Memory B cell (primary cell): Measurements from ENCODE around the gene PIAS1.
"Not testable (repeated sequence)": the region's sequence is repeated elsewhere in the genome, so short reads cannot be mapped to it uniquely, and the experiment has no call there.

Source experiments
- ATAC-seq: fragments of 150-1000 bp; cut with Tn5 transposase; 2 replicates; pipeline ENCODE4 v1.10.0; 2021; ENCODE audit warnings: low read depth, mild to moderate bottlenecking, moderate library complexity
- DNase-seq, 2 donors: peaks; one replicate each; pipeline ENCODE4 v3.0.0; 2022; ENCODE audit warnings: low spot score in 2 of 2
- H3K27ac Mint-ChIP-seq: one replicate; pipeline ENCODE4 v1.8.0; 2022; ENCODE audit warnings: mild to moderate bottlenecking, moderate library complexity, mixed read lengths
- H3K27me3 Mint-ChIP-seq: one replicate; pipeline ENCODE4 v1.8.0; 2022; ENCODE audit warnings: mixed read lengths
- H3K36me3 Mint-ChIP-seq: one replicate; pipeline ENCODE4 v1.8.0; 2022; ENCODE audit warnings: mild to moderate bottlenecking, mixed read lengths
- H3K4me1 Mint-ChIP-seq: one replicate; pipeline ENCODE4 v1.8.0; 2022; ENCODE audit warnings: mixed read lengths
- H3K4me3 Mint-ChIP-seq: one replicate; pipeline ENCODE4 v1.8.0; 2022; ENCODE audit warnings: mild to moderate bottlenecking, moderate library complexity, mixed read lengths
- H3K9me3 Mint-ChIP-seq: one replicate; pipeline ENCODE4 v1.8.0; 2022; ENCODE audit warnings: mixed read lengths

Gene PIAS1

DNA sequence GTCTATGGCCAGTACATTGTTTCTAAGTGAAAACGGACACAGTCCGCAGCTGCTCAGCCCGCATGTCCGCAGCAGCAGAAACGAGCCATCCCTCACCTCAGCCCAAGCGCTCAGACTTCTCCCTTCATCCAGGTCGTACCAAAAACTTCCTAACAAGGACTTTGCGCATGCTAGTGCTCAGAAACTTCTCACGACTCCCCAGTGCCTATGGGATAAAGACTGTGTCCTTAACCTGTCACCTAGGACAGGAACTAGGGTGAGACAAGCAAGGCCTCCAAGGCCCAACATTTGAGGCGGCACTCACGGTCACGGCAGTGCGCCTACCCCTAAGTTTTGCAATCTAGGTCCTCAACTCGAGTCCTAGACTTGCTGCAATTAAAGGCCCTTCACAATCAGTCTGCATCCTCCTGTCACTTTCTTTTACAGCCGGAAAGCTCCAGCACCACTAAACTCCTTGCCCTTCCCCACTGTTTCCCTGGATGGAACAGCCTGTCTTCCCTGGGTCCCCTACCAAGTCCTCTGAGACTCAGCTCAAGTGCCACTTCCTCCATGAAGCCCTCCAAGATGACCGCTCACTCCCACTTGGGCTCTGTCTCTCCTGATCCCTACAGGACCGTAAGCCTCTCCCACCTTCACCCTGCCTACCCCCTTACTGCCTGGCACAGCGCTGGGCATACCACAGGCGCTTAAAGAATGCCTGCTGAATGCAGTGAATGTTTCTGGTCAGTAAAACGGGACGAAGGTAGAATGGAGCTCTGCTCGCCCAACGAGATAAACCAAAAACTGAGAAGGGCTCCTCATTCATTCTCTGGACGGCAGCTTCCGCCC is 174.2 kb downstream of the PIAS1 start:
- no peak for DNase-seq
- H3K9me3 Mint-ChIP-seq, result no peaks in the 10 kb centered on the region
- peaks cover 38% of the 10 kb centered on the region for H3K4me1 Mint-ChIP-seq
- peak overlapping the region; percentile 84 for H3K4me3 Mint-ChIP-seq
- no peaks in the 10 kb centered on the region for H3K27me3 Mint-ChIP-seq
- no peak for ATAC-seq
- H3K36me3 Mint-ChIP-seq, result peaks cover 2% of the 10 kb centered on the region
- H3K27ac Mint-ChIP-seq, result peak overlapping the region; percentile 85

DNA sequence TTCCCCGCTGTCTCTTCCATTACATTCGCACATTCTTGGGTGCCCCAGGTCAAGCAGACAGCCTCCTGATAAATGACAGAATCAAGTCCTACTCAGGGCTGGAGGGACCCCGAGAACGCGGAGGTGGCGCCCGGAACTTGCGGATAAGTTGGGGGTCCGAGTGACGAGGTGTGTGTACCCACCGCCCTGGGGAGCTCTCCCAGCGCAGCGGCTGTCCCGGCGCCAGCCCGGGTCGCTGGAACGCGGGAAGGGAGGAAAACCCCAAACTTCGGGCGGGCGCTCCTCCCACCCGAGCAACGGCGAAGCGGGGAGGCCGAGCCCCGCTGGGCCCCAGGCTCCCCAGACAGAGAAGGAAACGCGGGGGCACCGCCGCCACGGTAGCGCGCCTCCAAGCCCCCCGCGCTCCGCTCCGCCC is 174.9 kb downstream of the PIAS1 start:
- Mint-ChIP-seq H3K27me3 (no peaks in the 10 kb centered on the region), H3K9me3 (no peaks in the 10 kb centered on the region), H3K36me3 (peaks cover 2% of the 10 kb centered on the region), H3K27ac (peak overlapping the region; percentile 85), H3K4me3 (peak overlapping the region; percentile 84), H3K4me1 (peaks cover 38% of the 10 kb centered on the region)
- DNase-seq (no peak), ATAC-seq (no peak)

DNA sequence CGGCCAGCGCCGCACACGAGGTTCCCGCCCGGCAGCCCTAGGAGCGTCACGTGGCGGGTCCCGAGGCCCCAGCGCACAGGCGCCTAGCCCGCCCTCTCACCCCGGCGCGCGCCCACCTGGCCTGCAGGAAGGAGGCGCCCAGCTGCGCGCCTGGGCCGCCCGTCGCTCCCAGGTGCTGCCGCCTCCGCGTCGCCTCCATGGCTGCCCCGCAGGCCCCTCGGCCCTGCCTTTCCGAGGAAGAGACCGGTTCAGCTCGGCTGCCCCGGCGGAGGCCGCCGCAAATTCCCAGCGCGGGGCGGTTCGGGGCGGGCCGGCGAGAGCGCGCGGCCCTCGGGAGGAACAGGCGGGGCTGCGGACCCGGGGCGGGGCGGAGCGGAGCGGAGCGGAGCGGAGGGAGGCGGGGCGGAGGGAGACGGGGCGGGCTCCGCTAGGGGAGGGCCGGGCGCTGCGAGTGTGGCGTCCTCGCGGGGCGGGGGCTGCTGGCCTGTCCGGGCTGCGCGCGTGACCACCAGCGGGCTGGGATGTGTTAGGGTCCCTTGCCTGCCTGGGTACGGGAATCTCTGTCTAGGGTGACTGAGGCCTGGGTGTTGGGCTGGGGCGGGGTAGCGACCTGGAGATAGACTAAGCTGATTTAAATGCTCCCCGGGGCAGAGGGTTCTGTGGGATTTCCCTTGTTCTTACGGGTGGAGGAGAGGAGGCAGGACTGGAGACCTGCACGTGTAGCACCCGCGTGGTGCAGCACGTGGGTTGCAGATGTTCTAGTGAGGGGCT is 175.5 kb downstream of the PIAS1 start, which contains the start of gene CLN6:
Gene CLN6, minus strand, starts transcription at position 343 of the 771 bp plus-strand sequence. Its CDS starts 144 bp downstream, at position 199.
- Mint-ChIP-seq H3K27ac (peak within 1 kb of the TSS; percentile 85), H3K27me3 (no peaks in the 10 kb centered on the region), H3K36me3 (peaks cover 2% of the 10 kb centered on the region), H3K4me1 (peaks cover 35% of the 10 kb centered on the region), H3K9me3 (no peaks in the 10 kb centered on the region), H3K4me3 (peak within 1 kb of the TSS; percentile 84)
- ATAC-seq (peak; percentile 76), DNase-seq (peak; percentile 78 to 79)

DNA sequence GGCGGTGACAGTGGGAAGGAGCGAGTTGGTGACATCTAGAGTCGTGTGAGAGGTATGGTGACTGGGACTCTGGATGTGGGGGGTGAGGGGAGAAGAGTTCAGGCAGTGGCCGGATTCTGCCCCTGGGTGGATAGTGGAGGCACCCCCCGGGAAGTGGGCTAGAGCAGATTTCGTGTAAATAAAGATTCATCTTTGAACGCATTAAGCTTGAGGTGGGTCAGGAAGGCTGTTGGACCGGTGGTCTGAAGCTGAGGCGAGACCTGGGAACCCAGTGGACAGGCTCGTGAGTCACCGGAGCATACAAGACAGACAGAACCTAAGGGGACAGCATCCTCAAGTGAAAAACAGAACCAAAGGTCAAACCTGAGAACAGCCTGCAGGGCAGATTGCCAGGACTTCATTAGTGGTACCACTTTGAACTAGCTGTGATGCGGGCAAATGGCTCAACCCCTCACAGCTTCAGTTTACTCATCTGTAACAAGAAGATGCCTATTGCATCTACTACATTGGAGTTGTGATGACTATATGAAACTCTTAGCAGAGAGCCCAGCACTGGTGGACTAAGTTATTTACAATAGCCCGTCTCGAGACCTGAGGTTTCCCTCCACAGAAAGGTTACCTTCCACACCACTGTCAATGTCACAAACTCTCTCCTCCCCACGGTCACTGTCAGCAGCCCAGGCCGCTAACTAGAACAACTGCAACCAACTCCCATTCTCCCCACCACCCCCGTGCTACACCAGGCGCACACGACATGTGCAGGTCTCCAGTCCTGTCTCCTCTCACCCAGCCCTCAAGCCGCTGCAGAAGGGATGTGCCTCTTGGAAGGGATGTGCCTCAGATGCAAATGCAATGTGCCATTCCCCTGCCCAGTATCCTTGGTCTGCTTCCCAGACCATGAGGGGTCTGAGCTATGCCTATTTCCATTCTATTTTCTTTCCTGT is 176.3 kb downstream of the PIAS1 start:
- no peak for ATAC-seq

DNA sequence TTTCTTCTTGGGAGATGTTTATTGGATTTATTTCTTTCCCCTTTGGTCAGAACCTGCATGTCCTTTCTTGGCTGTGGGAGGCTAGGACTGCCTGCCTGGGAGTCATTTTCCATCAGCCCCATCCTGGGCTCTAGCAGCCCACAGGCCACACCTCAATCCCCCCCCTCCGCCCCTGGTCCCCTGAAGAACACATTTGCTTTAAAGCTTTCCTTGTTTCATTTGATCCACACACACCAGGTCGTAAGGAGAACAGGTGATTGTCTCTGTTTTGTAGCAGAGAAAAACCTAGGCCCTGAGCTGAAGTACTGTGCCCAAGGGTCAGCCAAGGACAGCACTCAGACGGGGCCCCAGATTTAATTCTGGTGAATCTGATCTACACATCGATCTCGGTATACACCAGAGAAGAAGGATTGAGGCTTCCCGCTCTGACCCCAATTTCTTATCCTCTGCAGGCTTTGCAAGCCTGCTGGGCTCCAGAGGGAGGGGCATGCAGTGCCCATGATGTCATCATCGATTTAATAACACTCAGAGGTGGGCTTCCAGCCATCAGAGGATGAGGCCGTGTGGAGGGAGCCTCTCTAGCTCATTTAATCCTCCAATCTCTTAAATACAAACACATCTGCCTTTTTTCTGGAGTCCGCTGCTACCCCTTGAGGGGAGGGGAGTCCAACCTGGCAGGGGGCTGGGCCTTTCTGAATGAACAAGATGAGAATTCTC is 177.1 kb downstream of the PIAS1 start:
- peak overlapping the region; percentile 71 for H3K4me3 Mint-ChIP-seq
- H3K27ac Mint-ChIP-seq, result no peak overlapping the region
- H3K4me1 Mint-ChIP-seq, result peaks cover 27% of the 10 kb centered on the region
- ATAC-seq, result no peak
- no peak for DNase-seq
- peaks cover under 1% of the 10 kb centered on the region for H3K27me3 Mint-ChIP-seq
- no peaks in the 10 kb centered on the region for H3K9me3 Mint-ChIP-seq
- H3K36me3 Mint-ChIP-seq, result no peaks in the 10 kb centered on the region

More for the DNA sequence above, 176.3 kb downstream of the PIAS1 start:
- DNase-seq, result no peak
- no peaks in the 10 kb centered on the region for H3K36me3 Mint-ChIP-seq
- no peaks in the 10 kb centered on the region for H3K27me3 Mint-ChIP-seq
- peak overlapping the region; percentile 74 for H3K27ac Mint-ChIP-seq
- H3K4me1 Mint-ChIP-seq, result peaks cover 27% of the 10 kb centered on the region
- H3K9me3 Mint-ChIP-seq, result no peaks in the 10 kb centered on the region
- peak overlapping the region; percentile 84 for H3K4me3 Mint-ChIP-seq

DNA sequence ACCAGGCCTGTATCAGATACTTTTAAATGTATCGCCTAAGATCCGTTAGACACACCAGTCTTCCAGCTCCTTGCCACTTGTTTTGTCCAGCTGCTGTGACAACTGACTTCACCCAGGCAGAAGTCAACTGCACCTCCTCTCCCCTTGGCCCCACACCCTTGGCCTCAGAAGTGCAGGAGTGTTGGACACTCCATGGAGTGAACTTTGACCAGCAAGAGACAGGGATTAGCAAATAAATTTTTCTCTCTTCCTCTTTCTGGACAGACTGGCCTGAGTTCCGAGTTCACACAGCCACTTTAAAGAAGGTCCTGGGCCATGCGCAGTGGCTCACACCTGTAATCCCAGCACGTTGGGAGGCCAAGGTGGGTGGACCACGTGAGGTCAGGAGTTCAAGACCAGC is 178.3 kb downstream of the PIAS1 start:
- Mint-ChIP-seq H3K36me3 (no peaks in the 10 kb centered on the region), H3K4me3 (no peak overlapping the region), H3K4me1 (peaks cover 24% of the 10 kb centered on the region), H3K9me3 (no peaks in the 10 kb centered on the region), H3K27ac (no peak overlapping the region), H3K27me3 (peaks cover 3% of the 10 kb centered on the region)
- no peak for DNase-seq
- ATAC-seq, result no peak

DNA sequence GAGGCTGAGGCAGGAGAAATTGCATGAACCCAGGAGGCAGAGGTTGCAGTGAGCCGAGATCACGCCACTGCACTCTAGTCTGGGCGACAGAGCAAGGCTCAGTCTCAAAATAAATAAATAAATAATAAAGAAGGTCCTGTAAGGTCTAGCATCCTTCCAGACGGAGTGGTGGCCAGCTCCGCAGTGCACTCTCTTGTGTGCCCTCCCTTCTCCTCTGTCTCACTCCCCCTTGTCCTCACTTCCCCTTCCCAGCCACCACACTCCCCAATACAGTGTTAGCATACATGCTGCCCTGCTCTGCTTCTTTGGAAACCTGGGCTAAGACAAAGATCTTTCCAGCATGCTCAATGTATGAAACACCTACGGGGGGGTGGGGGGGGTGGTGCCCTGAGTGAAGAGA is 178.8 kb downstream of the PIAS1 start:
- DNase-seq, result no peak
- H3K4me1 Mint-ChIP-seq, result peaks cover 20% of the 10 kb centered on the region
- no peaks in the 10 kb centered on the region for H3K9me3 Mint-ChIP-seq
- no peak overlapping the region for H3K4me3 Mint-ChIP-seq
- ATAC-seq, result no peak
- H3K36me3 Mint-ChIP-seq, result no peaks in the 10 kb centered on the region
- H3K27ac Mint-ChIP-seq, result no peak overlapping the region
- peaks cover 3% of the 10 kb centered on the region for H3K27me3 Mint-ChIP-seq

DNA sequence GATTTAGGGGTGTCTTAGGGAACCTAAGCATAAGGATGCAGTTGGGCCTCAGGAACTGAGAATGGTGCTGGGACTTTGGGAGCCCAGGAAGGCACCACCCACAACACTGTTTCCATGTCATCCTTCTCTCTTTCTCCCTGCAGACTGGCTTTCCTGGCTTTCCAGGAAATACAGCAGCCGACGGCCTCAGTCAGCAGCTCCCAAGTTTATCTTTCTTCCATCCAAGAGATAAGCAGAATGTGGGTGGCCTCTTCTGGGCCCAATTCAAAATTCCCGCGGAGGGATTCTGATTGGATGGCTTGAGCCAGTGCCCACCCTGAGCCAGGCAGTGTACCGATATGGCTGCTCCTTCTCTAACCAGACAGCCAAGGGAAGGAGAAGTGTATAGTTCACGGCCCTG is 179.9 kb downstream of the PIAS1 start:
- H3K4me1 Mint-ChIP-seq, result peaks cover 11% of the 10 kb centered on the region
- no peak for DNase-seq
- no peak overlapping the region for H3K27ac Mint-ChIP-seq
- no peaks in the 10 kb centered on the region for H3K9me3 Mint-ChIP-seq
- peaks cover 3% of the 10 kb centered on the region for H3K27me3 Mint-ChIP-seq
- no peak overlapping the region for H3K4me3 Mint-ChIP-seq
- no peak for ATAC-seq
- H3K36me3 Mint-ChIP-seq, result no peaks in the 10 kb centered on the region

DNA sequence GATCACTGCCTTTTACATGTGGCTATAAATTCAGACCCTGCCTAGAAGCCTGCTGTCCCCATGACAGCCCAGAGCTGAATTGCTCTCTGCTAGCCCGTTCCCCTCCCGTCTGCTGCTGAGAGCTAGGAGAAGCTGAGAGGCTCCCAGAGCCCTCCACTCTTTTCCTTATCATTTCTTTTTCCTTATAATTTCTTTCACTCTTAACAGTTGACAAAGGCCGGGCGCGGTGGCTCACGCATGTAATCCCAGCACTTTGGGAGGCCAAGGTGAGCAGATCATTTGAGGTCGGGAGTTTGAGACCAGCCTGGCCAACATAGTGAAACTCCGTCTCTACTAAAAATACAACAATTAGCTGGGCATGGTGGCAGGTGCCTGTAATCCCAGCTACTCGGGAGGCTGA is 180.4 kb downstream of the PIAS1 start:
- DNase-seq, H3K9me3 Mint-ChIP-seq: not testable (repeated sequence)
- peaks cover 11% of the 10 kb centered on the region for H3K4me1 Mint-ChIP-seq

DNA sequence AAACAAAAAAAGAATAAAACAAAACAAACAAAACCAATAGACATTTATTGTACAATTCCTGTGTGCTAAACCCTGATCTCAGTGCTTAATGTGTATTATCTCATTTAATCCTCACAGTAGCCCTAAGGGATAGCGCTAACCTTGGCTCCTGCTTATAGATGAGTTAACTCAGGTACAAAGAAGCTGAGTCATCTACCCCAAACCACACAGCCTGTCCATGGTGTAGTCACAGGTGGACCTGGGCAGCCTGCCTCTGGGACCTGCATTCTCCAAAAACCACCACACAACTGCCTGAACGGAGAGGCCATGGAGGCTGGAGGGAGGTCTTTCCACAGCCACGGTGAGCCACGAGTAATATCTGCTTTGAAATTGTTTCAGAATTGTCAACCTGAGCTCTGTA is 180.9 kb downstream of the PIAS1 start:
- H3K27me3 Mint-ChIP-seq, result peaks cover 3% of the 10 kb centered on the region
- no peak overlapping the region for H3K4me3 Mint-ChIP-seq
- no peaks in the 10 kb centered on the region for H3K9me3 Mint-ChIP-seq
- no peaks in the 10 kb centered on the region for H3K36me3 Mint-ChIP-seq
- no peak for ATAC-seq
- DNase-seq, result no peak
- H3K4me1 Mint-ChIP-seq, result peaks cover 9% of the 10 kb centered on the region
- H3K27ac Mint-ChIP-seq, result no peak overlapping the region

More for the DNA sequence above, 180.4 kb downstream of the PIAS1 start:
- H3K36me3 Mint-ChIP-seq, H3K4me3 Mint-ChIP-seq, H3K27me3 Mint-ChIP-seq, H3K27ac Mint-ChIP-seq, ATAC-seq: not testable (repeated sequence)

DNA sequence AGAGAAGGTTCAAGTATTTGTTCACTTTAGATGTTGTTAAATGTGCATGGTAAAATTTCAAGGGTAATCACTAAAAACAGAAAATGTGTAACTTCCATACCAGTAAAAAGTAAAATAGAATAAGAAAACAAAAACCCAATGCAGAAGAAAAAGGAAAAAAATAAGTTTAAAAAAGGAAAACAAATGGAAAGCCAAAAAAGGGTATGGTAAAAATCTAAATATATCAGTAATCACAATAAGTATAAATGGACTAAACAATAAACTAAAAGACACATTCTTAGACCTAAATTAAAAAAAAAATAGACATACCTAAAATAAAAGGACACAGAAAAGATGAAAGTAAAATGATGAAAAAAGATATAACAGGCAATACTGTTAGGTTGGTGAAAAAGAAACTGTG is 184.9 kb downstream of the PIAS1 start:
- peaks cover 10% of the 10 kb centered on the region for H3K9me3 Mint-ChIP-seq
- DNase-seq, result no peak
- peaks cover 5% of the 10 kb centered on the region for H3K27me3 Mint-ChIP-seq
- no peak for ATAC-seq
- H3K4me3 Mint-ChIP-seq, result no peak overlapping the region
- H3K36me3 Mint-ChIP-seq, result peaks cover 5% of the 10 kb centered on the region
- no peak overlapping the region for H3K27ac Mint-ChIP-seq
- H3K4me1 Mint-ChIP-seq, result no peaks in the 10 kb centered on the region

DNA sequence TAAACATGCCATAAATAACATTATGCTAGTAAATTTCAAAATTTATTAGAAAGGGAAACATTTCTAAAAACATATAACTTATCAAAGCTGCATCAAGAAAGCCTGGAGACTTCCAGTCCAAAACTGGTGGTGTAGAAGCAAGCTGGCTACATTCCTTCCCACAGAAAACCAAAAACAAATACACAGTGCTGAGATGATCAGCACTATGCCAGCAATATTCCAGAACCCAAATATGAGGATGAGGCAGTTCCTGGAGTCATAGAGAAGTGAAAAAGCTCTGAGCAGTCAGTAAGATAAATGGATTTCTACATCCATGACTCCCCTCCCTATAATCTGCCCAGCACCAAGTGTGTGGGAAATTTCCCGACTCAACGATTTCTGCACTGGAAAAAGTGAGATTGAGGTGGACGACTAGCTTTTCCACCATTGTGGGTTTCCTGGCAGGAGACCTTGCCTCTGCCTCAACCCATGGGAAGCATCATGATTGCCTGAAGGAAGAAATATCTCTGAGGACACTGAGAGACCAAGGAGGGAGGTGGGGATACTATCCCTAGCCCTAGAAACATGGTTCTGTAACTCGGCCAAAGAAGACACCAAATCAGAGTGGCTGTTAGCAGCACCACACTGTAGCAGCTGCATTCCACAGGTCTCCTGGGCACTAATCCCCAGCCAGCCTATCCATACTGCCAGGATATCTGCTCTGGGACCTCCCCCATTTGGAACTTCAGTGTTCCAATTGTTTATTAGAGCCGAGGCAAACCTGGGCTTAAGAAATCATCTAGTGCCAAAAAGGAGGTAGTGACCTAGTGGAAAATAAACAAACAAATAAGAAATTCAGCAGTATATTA is 187.2 kb downstream of the PIAS1 start:
- DNase-seq, result no peak
- Mint-ChIP-seq H3K4me3 (no peak overlapping the region), H3K9me3 (peaks cover 13% of the 10 kb centered on the region), H3K36me3 (peaks cover 7% of the 10 kb centered on the region), H3K27ac (no peak overlapping the region), H3K27me3 (peaks cover 4% of the 10 kb centered on the region), H3K4me1 (no peaks in the 10 kb centered on the region)
- ATAC-seq, result no peak
